Loucy (cell line): Measurements from ENCODE around the gene PLEKHN1.

ENCODE experiments used
- CTCF ChIP-seq: fragments of 200-600 bp; sonication (generic); conservative IDR thresholded peaks from 2 replicates; pipeline ENCODE4 v1.5.1; 2014; ENCODE audit warnings: mild to moderate bottlenecking, antibody characterized with exemption, low read length
- EZH2phosphoT487 ChIP-seq: fragments of 200-600 bp; IDR thresholded peaks from 2 replicates; pipeline ENCODE4 v1.6.1; 2018; ENCODE audit warnings: antibody characterized with exemption, mild to moderate bottlenecking, moderate library complexity, borderline replicate concordance

- TF ChIP-seq CTCF (no peak), EZH2phosphoT487 (no peak)
Measured at GRCh38 chr1:954927-955326, 11.4 kb upstream of the PLEKHN1 start.
